Measurements from ENCODE around the gene THBS2.

THBS2 gene

GRCh38 chr6:169230322-169230665, 23.4 kb downstream of the THBS2 start:
- in situ Hi-C loops (cut with MboI; ENCODE audit: low pct_unique_long_range_greater_than_20kb, low sequenced_read_pairs, unreplicated experiment): no loop called here
- no peak for DNase-seq (ENCODE audit: low spot score)
- no peak for TF ChIP-seq CTCF (IDR thresholded peaks at IDR 0.05; ENCODE audit: extremely low read depth, insufficient read depth, missing control alignments)

GRCh38 chr6:169229615-169230321, 23.9 kb downstream of the THBS2 start:
- in situ Hi-C loops (cut with MboI; ENCODE audit: low pct_unique_long_range_greater_than_20kb, low sequenced_read_pairs, unreplicated experiment): no loop called here
- no peak for TF ChIP-seq CTCF (IDR thresholded peaks at IDR 0.05; ENCODE audit: extremely low read depth, insufficient read depth, missing control alignments)
- DNase-seq (ENCODE audit: low spot score): no peak

- TF ChIP-seq CTCF (IDR thresholded peaks at IDR 0.05; ENCODE audit: extremely low read depth, insufficient read depth, missing control alignments): no peak
- in situ Hi-C loops (cut with MboI; ENCODE audit: low pct_unique_long_range_greater_than_20kb, low sequenced_read_pairs, unreplicated experiment): no loop called here
- DNase-seq (ENCODE audit: low spot score): no peak
These were observed 26.5 kb downstream of the THBS2 start for GRCh38 chr6:169227116-169227515.

- in situ Hi-C loops (cut with MboI; ENCODE audit: low pct_unique_long_range_greater_than_20kb, low sequenced_read_pairs, unreplicated experiment): no loop called here
- DNase-seq (ENCODE audit: low spot score): no peak
- no peak for TF ChIP-seq CTCF (IDR thresholded peaks at IDR 0.05; ENCODE audit: extremely low read depth, insufficient read depth, missing control alignments)
These were observed 27.8 kb downstream of the THBS2 start for GRCh38 chr6:169225887-169226286.

GRCh38 chr6:169225131-169225576, 28.5 kb downstream of the THBS2 start:
- in situ Hi-C loops (cut with MboI; ENCODE audit: low pct_unique_long_range_greater_than_20kb, low sequenced_read_pairs, unreplicated experiment): no loop called here
- no peak for DNase-seq (ENCODE audit: low spot score)

GRCh38 chr6:169224716-169225115, 28.9 kb downstream of the THBS2 start:
- DNase-seq (ENCODE audit: low spot score): no peak
- in situ Hi-C loops (cut with MboI; ENCODE audit: low pct_unique_long_range_greater_than_20kb, low sequenced_read_pairs, unreplicated experiment): no loop called here
- no peak for TF ChIP-seq CTCF (IDR thresholded peaks at IDR 0.05; ENCODE audit: extremely low read depth, insufficient read depth, missing control alignments)

More at GRCh38 chr6:169225131-169225576, 28.5 kb downstream of the THBS2 start:
- TF ChIP-seq CTCF (IDR thresholded peaks at IDR 0.05; ENCODE audit: extremely low read depth, insufficient read depth, missing control alignments): no peak
